22Rv1 (cell line): ENCODE data around the gene SPATA3.
"Not testable (repeated sequence)": the region's sequence is repeated elsewhere in the genome, so short reads cannot be mapped to it uniquely, and the experiment has no call there.

ENCODE experiments used
- H3K27ac ChIP-seq: fragments of 450-650 bp; 2 replicates; pipeline ENCODE4 v1.5.1; 2017
- ZFX ChIP-seq: fragments of 450-650 bp; IDR thresholded peaks from 2 replicates; pipeline ENCODE4 v1.6.1; 2017; ENCODE audit warnings: antibody characterized with exemption, borderline replicate concordance
- TF ChIP-seq, protein P1 (sequence below): fragments of 450-650 bp; IDR thresholded peaks from 2 replicates; pipeline ENCODE4 v1.5.1; 2017; ENCODE audit warnings: mild to moderate bottlenecking

Gene SPATA3

DNA sequence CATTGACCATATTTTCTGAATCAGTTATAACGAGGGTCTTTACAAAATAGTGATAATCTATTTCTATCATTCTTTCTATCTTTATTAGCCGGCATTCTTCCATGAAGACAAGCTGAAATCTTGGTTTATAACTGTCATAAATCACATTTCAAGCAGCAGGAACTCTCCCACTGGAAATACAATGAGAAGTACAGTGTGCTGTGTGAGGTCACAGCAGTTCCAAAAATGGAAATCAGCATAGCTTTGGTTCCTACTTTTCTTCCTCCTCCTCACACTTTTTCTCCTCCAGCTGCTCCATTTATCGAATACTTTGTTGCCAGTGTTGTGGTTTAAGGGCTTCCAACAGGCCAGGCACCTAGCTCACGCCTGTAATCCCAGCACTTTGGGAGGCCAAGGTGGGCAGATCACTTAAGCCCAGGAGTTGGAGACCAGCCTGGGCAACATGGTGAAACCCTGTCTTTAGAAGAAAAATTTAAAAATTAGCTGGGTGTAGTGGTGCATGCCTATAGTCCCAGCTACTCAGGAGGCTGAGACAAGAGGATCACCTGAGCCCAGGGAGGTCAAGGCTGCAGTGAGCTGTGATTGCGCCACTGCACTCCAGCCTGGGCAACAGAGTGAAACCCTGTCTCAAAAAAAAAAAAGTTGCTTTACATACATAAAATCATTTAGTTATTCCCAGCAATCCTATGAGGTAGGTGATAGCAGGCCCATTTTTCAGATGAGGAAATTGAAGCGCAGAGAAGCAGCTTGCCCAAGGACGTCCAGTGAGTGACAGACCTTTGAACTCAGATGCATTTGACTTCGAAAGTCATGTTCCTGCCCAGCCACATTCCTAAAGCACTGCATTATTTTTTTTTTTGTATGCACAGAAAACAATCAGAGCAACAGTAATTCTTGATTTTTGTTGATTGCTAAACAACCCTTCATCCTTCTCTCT, 36.8 kb upstream of the SPATA3 start:
- TF ChIP-seq, protein P1, sequence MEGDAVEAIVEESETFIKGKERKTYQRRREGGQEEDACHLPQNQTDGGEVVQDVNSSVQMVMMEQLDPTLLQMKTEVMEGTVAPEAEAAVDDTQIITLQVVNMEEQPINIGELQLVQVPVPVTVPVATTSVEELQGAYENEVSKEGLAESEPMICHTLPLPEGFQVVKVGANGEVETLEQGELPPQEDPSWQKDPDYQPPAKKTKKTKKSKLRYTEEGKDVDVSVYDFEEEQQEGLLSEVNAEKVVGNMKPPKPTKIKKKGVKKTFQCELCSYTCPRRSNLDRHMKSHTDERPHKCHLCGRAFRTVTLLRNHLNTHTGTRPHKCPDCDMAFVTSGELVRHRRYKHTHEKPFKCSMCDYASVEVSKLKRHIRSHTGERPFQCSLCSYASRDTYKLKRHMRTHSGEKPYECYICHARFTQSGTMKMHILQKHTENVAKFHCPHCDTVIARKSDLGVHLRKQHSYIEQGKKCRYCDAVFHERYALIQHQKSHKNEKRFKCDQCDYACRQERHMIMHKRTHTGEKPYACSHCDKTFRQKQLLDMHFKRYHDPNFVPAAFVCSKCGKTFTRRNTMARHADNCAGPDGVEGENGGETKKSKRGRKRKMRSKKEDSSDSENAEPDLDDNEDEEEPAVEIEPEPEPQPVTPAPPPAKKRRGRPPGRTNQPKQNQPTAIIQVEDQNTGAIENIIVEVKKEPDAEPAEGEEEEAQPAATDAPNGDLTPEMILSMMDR, result no peak
- no peak for TF ChIP-seq ZFX

DNA sequence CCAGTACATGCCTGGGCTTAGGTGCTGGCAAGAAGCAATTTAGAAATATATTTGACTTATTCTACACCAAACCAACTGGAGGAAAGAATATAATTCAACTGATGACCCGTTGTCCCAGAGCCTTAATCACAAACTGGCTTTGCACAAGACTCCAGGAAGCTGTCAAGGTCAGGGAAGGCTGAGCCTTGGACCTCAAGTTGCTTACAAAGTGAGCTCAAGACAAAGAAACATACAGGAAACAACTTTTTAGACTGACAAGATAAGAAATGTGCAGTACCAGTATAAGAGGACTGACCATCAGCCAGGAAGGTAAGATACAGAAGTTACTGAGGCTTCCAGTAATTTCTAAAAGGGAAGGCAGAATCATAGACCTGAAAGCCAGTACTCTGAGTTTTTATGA, 35.9 kb upstream of the SPATA3 start:
- H3K27ac ChIP-seq, result no peak overlapping the region
- TF ChIP-seq, protein P1, result no peak
- no peak for TF ChIP-seq ZFX

More for the DNA sequence above, 36.8 kb upstream of the SPATA3 start:
- no peak overlapping the region for H3K27ac ChIP-seq

DNA sequence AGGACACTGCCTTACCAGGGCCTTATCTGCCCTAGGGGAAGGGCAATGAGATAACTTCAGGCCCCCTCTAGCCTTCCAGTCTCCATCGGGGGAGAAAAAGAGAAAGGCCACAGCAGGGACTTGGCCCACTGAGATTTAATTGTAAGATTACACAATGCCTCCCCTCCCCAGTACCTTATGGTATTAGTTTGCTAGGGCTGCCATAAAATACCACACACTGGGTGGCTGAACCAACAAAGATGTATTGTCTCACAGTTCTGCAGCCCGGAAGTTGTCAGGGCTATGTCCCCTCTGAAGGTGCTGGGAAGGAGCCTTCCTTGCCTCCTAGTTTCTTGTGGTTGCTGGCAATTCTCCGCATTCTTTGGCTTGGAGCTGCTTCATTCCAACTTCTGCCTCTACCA, 34.8 kb upstream of the SPATA3 start:
- TF ChIP-seq, protein P1, result no peak
- TF ChIP-seq ZFX, result no peak
- H3K27ac ChIP-seq, result no peak overlapping the region

DNA sequence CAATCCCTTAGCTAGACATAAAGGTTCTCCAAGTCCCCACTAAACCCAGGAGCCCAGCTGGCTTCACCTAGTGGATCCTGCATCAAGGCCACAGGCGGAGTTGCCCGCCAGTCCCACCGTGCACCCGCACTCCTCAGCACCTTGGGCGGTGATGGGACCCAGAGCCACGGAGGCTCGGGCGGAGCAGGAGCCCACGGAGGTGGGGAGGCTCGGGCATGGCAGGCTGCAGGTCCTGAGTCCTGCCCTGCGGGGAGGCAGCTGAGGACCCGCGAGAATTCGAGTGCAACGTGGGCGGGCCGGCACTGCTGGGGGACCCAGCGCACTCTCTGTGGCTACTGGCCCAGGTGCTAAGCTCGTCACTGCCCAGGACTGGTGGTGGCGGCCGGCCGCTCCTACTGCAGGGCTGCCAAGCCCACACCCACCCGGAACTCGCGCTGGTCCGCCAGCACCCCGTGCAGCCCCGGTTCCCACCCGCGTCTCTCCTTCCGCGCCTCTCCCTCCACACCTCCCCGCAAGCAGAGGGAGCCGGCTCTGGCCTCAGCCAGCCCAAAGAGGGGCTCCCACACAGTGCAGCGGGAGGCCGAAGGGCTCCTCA, 31.7 kb upstream of the SPATA3 start:
- no peak overlapping the region for H3K27ac ChIP-seq
- TF ChIP-seq ZFX, result no peak
- TF ChIP-seq, protein P1, result no peak

DNA sequence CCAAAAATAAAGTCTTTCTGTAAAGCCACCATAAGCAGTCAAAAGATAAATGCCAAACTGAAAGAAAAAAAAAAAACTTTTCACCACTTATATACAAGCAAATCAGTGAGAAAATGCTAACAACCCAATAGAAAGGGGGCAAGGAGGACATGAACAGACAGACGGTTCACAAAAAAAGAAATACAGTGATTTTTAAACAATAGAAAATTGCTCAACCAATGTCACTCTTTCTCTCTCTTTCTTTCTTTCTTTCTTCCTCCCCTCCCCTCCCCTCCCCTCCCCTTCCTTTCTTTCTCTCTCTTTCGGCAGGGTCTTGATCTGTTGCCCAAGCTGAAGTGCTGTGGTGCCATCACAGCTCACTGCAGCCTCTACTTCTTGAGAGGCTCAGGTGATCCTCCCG, 28.8 kb upstream of the SPATA3 start:
- H3K27ac ChIP-seq, result no peak overlapping the region
- TF ChIP-seq ZFX, result no peak
- TF ChIP-seq, protein P1, result no peak

DNA sequence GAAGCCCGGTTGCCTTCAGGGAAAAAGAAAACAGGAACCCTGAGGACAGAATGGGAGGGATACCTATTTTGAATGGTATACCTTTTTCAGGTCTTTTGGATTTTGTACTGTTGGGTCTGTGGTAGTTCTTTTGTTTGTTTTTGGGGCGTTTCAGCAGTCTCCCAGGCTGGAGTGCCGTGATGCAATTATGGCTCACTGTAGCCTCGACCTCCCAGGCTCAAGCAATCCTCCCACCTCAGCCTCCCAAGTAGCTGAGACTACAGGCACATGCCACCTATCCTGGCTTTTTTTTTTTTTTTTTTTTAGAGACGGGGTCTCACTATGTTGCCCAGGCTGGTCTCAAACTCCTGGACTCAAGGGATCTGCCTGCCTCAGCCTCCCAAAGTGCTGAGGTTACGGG, 27.6 kb upstream of the SPATA3 start:
- H3K27ac ChIP-seq, result not testable (repeated sequence)

DNA sequence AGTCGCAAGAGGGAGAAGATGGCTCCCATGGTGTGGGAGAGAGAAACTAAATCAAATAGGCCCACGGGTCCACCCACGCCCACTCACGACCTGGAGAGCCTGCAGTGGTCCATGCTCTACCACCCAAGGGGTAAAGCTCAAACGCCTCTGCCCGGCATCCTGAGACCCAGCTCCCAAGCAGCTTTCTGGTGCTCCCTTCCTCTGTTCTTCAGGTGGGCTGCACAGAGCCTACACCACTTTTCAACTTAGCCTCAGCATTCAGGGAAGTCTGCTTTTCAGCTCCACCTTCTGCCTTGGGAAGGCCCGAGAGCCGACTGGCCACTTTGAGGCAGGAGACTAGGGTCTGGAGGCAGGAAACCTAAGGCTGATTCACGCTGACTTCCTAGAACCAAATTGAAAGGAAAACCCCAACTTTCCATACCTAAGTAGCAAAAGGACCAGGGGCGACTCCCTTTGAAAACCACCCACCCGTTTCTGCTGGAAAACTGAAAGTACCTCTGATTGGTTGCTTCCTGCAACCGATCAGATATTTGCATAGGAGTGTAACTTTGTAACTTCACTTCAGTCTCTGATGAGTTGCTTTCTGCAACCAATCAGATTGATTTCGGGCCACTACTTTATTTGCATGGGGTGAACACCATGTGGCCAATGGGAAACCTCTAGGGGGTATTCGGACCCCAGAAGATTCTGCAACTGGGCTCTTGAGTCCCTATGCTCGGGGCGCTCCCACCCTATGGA, 26.8 kb upstream of the SPATA3 start:
- TF ChIP-seq, protein P1, result no peak
- no peak for TF ChIP-seq ZFX
- H3K27ac ChIP-seq, result no peak overlapping the region
